Measurements from ENCODE around the gene OGFR.

GRCh38 chr20:62763404-62763803 lies 41.2 kb upstream of the OGFR start:
- TF ChIP-seq POLR2A (IDR thresholded peaks at IDR 0.05; ENCODE audit: low read length) (no peak), GATA1 (IDR thresholded peaks at IDR 0.05; ENCODE audit: low read depth, low read length) (no peak)

Data from erythroblast (primary cell).